Activated CD4-positive, alpha-beta T cell treated with anti-CD3 and anti-CD28 coated beads, Interleukin-2, amount 50 U/mL, for 24 hours (primary cell): ENCODE measurements around the gene MYLK.
"Not testable (repeated sequence)": the region's sequence is repeated elsewhere in the genome, so short reads cannot be mapped to it uniquely, and the experiment has no call there.

ENCODE experiments used
- DNase-seq, 2 donors: peaks; one replicate each; pipeline ENCODE4 v3.0.0-alpha.2; 2020; ENCODE audit warnings: low read depth in 1 of 2, low spot score in 1 of 2

Gene MYLK

DNA sequence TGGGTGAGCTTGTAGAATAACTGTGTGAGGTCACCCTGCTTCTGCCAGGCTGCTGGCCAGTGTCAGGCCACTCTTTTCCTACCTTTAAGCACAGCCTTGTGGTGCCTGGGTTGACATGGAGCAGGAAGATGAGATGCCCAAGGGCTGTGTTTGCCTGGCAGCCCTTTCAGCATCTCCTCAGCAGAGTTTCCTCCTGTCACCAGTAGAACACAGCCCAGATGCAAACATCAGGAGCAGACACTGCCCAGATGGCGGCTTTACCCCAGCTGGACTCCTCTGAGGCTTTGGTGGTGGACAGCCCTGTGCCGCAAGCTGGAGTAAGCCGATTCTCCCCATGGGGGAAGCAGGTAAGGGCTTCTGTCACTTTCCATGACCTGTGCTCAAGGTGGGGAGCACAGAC, 180.5 kb downstream of the MYLK start:
- DNase-seq, result not testable (repeated sequence)

DNA sequence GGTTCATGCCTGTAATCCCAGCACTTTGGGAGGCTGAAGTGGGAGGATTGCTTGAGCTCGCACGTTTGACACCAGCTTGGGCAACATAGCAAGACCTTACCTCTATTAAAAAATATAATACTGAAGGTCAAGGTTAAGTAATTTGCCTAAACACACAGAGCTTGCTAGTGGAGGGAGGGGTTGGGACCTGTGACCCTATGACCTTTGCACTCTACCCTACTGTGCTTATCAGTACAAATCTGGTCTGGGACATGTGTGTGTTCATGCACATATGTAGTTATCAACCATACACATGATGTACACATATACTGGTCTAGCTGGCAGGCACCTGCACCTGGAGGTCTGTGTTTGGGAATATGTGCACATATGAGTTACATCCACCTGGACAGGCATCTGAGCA, 181.4 kb downstream of the MYLK start:
- no peak for DNase-seq

DNA sequence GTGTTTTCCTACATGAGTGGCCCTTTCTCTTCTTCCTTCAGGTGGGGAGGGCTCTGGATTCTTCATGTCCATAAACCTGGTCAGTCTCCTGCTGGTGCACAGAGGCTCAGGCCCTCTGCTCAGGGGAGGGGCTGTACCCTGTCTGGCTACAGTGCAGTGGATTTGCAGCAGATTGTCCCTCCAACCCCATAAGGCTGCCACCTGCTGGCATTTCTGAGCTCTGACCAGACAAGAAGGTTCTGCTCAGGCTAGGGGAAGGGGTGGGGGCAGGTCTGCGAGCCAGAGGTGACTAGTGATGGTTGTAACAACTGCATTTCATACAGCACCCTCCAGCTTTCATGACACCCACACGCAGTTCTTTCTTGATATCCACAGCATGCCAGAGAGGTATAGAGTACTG, 182.1 kb downstream of the MYLK start:
- DNase-seq, result peak in 1 of 2 donors; percentile 7

DNA sequence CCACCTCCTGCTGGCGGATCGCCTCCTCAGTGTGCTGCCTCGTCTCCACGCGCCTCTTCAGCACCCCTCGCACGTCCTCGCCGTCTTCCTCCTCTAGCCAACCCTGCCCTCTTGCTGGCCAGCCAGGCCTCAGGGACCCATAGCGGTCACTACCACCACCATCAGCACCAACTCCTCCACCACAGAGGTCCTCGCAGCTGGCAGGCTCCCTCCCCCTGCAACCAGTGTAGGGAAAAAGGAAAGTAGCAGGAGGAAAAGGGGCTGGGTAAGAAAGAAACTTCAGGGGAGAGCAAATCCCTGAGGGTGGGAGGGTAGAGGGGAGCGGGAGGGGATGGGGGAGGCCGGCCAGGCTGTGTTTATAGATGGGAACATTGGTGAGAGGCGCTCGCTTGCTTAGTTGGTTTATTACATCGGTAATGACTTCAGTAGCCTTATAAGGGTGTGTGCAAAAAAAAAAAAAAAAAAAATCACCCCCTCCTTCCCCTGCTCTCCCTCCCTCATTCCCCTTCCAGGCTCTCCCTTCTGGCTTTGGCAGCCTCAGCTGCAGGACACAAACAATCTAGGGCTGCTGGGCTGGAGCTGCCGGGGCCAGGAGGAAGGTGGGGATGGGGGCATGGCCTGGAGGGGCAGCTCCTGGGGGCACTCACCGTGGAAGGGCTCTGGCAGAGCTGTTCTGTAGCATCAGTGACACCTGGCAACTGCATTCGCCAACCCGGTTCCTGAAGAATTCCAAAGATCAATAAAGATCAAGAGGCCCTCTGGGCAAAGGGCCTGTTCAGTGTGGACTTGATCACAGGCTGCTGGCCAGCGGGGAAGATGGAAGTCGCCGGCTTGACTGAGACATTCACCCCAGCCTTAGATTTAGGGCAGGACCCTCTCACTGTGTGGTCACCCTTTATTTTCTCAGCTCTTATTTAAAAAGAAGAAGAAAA, 183.1 kb downstream of the MYLK start:
- DNase-seq, result no peak

DNA sequence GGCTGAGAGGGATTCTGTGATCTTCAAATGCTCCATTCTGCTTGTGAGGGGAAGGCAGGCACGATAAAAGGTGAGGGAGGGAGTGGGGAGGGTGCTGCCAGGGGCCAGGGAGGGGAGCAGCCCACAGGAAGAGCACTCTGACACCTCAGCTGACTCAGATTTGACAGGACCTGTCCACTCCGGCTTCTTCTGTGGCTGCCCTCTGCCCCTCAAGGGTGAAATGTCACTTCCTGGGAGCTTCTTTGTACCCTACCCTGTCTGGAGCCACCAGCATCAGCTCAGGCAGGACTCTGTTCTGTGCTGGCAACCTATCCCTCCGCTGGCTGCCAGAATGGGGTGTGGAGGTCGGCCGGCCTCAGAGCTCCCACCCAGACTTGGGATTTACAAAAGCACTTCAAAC, 185.3 kb downstream of the MYLK start:
- DNase-seq, result no peak

DNA sequence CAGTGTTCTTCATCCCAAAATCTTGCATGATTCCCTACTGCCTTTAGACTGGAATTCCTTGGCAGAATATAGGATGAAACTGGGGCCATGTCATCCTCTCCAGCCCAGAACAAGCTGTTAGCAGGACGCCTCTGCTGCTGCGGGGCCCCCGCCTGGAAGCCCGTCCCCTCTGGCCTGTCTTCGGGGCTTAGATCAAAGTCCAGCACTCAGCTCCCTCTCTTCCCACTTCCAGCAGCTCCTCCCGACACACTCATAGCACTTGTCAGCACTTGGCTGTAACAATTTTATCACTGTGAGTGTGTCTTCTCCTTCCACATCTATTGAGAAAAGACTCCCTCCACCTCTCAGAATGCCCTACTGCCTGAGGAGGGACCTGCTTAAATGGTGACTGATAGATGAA, 187.3 kb downstream of the MYLK start:
- DNase-seq, result no peak

DNA sequence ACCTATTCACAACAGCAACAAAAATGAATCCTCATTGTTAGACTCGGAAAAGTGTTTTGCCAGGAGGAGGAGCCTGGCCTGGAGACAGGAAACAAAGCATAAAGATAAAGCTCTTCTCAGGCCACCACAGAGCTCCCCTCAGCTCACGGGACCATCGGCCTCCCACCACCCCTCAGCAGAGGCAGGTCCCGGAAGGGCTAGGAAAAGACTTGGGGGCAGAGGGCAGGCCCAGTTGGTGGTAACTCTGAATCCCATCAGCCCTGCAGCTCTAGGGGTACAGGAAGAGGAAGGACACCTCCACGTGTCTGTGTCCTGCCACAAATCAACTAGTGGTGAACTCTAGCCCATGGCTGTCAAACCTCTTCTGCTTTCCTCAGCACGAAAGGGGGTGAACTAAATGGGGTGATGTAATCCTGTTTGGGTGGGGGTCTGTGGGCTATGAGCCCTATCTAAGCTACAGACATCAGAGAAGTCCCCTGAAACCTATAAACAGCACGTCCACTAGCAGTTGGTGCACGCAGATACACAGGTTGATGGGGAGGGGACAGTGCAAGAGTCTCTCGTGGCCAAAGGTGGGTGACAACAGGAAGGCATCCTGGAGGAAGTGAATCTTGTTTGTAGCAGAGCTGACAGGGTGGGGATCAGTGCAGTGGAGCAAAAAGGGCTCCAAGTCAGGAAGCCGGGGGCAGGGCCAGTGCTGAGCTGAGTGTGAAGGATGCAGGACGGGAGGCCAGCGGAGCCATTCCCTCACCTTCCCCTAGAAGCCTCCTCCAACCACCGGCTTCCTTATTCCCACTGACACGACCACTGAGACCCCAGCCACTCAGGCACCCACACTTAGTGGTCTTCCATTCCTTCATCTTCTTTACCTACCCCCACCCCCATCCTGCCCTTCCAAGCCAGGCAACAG, 188.1 kb downstream of the MYLK start:
- no peak for DNase-seq

DNA sequence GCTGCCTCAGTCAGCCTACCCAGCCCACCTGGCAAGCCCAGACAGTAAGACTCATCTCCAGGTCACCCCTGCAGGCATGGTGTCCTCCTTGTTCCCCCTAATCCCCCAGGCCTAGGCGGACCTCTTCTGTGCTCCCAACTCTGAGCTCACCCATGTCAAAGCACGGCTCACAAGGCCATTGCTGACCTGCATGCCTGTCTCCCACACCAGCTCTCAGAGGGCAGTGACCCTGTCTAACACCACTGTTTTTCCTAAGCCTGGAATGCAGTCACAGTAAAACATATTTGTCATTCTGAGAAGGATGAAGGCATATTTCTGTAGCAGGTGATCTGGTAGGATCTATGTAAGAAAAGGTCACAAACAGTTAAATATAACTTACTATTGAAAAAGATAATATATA, 189.0 kb downstream of the MYLK start:
- no peak for DNase-seq

DNA sequence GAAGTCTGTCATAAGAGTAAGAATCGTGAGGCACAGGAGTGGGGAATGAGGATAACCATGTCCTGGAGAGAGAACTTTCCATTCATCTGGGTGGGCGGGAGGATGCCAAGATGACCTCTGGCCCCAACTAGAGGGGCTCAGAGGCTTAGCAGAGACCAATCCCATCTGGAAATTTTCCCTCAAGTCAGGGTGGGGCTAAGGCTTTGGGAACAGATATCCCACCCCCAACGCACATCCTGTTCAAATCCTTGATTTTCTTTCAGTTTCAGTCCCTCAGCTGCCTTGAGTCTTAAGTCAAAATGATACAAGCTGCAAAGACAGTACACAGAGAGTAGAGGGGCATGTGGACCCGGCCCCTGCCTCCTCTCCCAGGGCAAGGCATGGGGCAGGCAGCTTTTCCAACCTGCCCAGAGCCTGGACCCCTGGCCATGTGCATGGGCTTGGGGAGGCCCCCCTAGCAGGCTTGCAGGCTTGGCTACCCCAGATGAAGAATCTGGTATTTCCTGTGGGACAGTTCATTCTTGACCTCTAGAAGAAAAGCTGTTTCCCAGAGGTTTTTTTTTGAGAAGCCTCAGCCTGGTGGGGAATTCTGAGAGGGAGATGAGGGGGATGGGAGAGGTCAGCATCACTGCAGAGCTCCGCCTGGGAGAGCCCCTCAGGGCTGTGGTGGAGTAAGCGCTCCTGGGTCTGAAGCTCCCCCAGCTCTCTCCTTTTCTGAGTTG, 189.6 kb downstream of the MYLK start:
- DNase-seq, result no peak

DNA sequence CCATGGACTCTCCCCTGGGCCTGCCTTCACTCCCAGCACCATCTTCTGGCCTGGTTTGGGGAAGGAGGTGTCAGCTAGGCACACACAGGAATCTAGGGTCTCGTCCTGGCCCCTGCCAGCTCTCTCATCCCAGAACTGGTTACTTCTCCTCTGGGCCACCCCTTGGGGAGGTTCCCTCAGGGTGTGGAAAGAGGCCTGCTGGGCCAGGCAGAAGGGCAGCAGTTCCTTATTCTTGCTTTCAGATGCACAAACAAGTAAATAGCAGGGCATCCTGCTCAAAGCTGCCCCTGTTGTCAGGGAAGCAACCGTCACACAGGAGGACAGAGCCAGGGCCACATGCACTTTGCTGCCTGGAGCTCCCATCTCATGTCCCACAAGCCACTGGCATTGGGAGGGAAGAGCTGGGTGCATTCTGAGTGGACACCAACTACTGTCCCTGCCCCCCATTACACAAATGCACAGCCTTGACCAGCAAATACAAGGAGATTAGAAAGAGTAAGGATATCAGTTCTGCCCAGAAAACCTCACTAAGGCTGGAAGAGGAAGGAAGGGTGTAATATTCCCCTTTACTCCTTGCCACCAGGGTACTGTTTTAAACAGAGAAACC, 190.4 kb downstream of the MYLK start:
- DNase-seq, result no peak

DNA sequence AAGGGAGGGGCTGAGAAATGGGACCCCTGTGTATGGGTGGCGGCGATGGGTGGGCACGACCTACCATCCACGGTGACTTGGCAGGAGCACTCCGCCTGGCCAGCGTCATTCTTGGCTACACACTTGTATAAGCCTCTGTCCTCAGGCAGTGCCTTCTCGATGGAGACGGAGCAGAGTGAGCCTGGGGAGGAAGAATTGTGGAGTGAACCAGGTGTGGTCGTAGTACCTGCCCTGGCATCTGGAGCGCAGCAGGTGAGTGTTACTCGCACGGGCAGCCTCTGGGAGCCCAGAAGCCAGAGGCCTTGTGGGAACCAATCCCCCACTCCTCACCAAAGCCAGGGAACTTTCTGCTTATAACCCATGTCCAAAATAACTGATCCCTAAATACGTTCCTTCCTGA, 191.5 kb downstream of the MYLK start:
- no peak for DNase-seq

DNA sequence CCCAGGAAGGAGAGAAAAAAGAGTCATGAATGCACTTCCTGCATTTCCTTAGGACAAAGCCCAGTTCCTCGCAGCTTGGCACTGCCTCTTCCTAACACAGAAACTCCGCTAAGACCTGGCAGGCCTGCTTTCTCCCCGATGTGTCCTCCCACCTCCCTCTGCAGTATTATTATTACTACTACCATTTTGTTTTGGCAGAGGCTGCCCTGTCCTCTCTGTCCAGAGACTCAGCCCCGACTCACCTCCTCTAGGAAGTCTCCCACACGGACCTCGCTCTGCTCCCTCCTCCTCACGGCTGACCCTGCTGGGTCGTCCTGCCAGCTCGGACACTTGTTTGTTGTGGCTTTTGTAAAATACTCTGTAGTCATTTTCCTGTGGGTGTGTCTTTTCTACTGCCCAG, 192.1 kb downstream of the MYLK start:
- no peak for DNase-seq

DNA sequence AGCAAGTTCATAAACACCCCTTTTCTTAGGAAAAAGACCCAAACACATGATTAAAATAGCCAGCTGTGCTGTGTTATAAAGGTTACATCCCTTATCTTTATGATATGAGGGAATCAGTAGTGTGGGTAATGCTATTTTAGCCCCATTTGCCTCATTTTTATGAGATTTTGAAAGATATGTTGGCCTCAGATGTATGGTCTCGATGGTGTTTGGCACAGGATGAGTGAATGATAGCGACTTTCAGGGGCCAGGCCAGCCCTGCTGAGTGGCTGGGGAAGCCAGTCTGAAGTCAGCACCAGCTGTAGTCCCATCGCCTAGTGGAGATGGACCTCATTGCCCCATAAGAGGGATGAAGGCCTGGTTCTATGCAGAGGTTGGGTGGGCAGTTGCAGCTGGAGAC, 194.3 kb downstream of the MYLK start:
- no peak for DNase-seq

DNA sequence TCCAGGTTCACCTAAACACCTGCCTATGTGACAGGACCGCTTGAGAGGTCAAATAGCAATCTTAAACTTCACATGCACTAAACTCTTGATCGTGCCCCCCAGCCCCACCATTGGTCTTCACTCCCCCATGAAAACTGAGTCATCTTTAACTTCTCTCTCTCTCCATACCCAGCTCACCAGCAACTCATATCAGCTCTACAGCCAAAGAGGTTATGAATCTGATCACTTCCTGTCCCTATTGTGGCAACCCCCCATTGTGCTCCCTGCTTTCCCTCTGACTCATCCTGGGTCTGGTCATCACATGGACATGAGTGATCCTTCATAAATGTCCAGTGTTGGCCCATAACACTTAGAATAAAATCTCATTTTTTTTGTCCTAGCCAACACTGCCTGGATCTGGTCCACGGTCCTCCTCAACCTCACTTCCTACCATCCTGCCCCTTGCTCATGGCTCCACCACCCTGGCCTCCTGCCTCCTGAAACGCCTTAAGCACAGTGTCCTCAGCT, 195.8 kb downstream of the MYLK start:
- DNase-seq, result no peak

DNA sequence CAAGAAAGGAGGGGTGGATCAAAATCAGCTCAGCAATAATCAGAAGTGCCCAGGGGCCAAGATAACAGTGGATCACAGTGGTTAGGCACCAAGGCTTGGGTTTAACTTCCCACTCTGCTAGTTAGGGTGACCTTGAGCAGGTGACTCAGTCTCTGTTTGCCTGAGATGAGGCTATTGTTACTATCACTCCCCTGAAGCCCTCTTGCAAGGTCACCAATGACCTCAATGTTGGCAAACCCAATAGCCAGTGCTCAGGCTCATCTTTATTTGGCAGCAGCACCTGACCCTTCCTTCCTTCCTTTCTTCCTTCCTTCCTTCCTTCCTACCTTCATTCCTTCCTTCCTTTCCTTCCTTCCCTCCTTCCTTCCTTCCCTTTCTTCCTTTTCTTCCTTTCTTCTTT, 196.8 kb downstream of the MYLK start:
- no peak for DNase-seq

DNA sequence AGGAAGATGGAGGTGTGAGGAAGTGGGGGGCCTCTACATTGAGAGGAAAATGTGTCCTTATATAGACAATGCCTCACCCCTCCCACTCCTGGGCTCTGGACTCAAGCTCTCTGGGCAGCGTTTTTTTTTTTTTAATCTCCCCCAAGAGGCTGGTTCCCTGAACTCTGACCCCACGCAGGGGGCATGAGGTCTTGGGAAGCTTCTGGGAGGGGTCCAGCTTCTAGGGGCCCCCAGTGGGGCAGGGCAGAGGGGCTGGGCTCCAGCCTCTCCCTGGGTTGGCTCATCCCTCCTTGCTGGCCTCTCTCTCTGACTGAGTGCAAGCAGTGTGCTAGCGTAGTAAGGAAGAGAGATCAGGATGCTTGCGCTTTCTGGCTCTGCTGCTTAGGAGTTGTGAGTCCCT, 197.9 kb downstream of the MYLK start:
- no peak for DNase-seq

DNA sequence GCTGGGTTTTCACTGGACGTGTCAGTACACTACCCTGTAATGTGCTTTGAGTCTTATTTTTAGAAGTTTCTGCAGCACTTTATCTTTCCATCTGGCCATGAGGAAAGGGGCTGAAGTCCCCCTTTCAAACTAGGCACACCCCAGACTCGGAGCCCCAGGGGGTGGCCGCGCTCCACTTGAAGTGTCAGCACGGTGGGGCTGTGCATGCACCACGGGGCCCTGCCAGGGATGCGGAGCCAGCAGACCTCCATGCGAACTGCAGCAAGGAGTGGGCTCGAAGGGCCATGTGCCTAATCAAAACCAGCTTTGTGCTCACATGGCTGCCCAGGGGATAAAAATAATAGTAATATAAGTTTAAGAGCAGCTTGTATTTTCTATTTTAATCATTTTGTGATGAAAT, 198.4 kb downstream of the MYLK start:
- DNase-seq, result no peak

DNA sequence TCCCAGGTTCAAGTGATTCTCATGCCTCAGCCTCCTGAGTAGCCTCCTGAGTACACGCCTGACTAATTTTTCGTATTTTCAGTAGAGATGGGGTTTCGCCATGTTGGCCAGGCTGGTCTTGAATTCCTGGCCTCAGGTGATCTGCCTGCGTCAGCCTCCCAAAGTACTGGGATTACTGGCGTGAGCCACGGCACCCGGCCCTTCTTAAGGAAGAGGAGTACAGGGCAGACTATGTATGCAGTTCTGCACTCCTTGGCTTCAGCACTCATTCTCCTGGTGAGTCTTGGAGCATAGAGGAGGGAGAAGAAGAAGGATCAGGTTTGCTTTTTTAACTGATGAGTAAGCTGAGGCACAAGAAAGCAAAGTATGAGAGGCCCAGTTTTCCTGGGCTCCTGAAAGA, 199.5 kb downstream of the MYLK start:
- DNase-seq, result no peak

DNA sequence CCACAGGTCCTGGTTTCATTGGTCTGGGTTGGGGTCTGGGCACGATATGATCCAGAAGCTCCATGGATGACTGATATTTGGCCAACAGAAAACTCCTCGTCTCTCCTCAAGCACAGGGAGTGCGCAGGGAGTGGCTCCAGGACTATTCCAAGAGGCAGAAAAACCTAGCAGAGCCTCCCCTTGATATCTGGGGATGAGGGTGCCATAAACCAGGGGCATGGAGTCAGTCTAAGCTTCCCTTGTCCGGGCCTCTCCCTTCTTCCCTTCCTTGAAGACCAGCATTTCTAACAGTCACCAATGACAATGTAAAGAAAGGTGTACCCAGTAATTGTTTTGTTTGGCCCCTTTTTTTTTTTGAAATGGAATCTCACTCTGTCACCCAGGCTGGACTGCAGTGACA, 199.9 kb downstream of the MYLK start:
- DNase-seq, result no peak

DNA sequence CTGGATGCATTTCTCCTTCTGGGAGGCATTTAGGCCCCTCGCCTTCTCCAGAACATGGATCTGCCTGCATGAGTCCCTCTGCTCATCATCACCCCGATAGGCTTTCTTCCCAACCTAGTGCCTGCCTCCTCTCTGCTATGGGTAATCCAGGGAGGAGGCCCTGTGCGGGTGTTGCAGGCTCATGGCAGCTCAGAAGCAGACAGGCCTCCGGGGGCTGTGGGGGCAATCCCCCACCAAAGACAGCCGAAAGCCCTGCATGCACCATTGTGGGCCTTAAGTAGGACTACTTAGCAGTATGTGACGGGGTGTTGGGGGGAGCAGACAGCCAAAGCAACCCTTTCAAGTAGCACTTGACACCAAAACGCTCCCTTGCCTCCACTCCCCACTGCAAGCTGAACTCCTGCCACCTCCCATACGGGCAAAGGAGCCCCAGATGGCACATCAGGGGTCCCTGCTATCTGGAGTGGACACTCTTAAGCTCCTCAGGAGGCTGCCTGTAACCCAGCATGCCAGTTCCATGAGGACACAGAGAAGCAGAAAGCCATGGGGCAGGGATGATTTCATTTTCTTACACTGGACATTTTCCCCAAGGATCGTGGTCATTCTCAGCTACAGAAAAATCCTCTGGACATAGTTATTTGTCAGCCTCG, 200.5 kb downstream of the MYLK start:
- no peak for DNase-seq
